ENCODE measurements around the gene POLR2B.

POLR2B gene

GRCh38 chr4:56972389-56972788, 6.3 kb upstream of the POLR2B start:
- no peak overlapping the region for H3K4me3 ChIP-seq (replicated peaks in 1 of 2; ENCODE audit: low read depth in 2 of 2, low read length in 2 of 2)
- no peak for DNase-seq (ENCODE audit: low read depth in 2 of 2)
- no peak for TF ChIP-seq CTCF (IDR thresholded peaks at IDR 0.05; ENCODE audit: low read depth, low read length)

- no peak for DNase-seq (ENCODE audit: low read depth in 2 of 2)
- no peak for TF ChIP-seq CTCF (IDR thresholded peaks at IDR 0.05; ENCODE audit: low read depth, low read length)
- H3K4me3 ChIP-seq (replicated peaks in 1 of 2; ENCODE audit: low read depth in 2 of 2, low read length in 2 of 2) = no peak overlapping the region
Observed at GRCh38 chr4:56972809-56973208, 5.9 kb upstream of the POLR2B start.

- no peak for TF ChIP-seq CTCF (IDR thresholded peaks at IDR 0.05; ENCODE audit: low read depth, low read length)
- no peak for DNase-seq (ENCODE audit: low read depth in 2 of 2)
- no peak overlapping the region for H3K4me3 ChIP-seq (replicated peaks in 1 of 2; ENCODE audit: low read depth in 2 of 2, low read length in 2 of 2)
Observed at GRCh38 chr4:56973336-56973735, 5.4 kb upstream of the POLR2B start.

- H3K4me3 ChIP-seq (replicated peaks in 1 of 2; ENCODE audit: low read depth in 2 of 2, low read length in 2 of 2) = peak overlapping the region; percentile 95 to 96
- no peak for DNase-seq (ENCODE audit: low read depth in 2 of 2)
- no peak for TF ChIP-seq CTCF (IDR thresholded peaks at IDR 0.05; ENCODE audit: low read depth, low read length)
Observed at GRCh38 chr4:56976283-56976836, 2.3 kb upstream of the POLR2B start.

- no peak for DNase-seq (ENCODE audit: low read depth in 2 of 2)
- H3K4me3 ChIP-seq (replicated peaks in 1 of 2; ENCODE audit: low read depth in 2 of 2, low read length in 2 of 2) = peak overlapping the region; percentile 95 to 96
- TF ChIP-seq CTCF (IDR thresholded peaks at IDR 0.05; ENCODE audit: low read depth, low read length) = no peak
Observed at GRCh38 chr4:56976837-56977320, 1.8 kb upstream of the POLR2B start.

GRCh38 chr4:56977321-56978012, 1.2 kb upstream of the POLR2B start, which contains the start of gene NOA1:
Gene NOA1, minus strand, starts transcription at chr4:56977606. Its CDS starts 21 bp downstream, at chr4:56977585.
- peak; percentile 99 to 100 for DNase-seq (ENCODE audit: low read depth in 2 of 2)
- peak within 1 kb of the TSS; percentile 95 to 96 for H3K4me3 ChIP-seq (replicated peaks in 1 of 2; ENCODE audit: low read depth in 2 of 2, low read length in 2 of 2)
- no peak for TF ChIP-seq CTCF (IDR thresholded peaks at IDR 0.05; ENCODE audit: low read depth, low read length)
